Esophagus muscularis mucosa (tissue), 3 donors: ENCODE results near the gene KYNU.

ENCODE experiments used
- CTCF ChIP-seq, 3 experiments: fragments of 200-600 bp in 2 of 3; fragments of 450-650 bp in 1 of 3; sonication (generic) in 2 of 3; IDR thresholded peaks; one replicate each; pipeline ENCODE4 v1.5.1; 2017 to 2019; ENCODE audit warnings: antibody characterized with exemption in 3 of 3, mild to moderate bottlenecking in 2 of 3, moderate library complexity in 1 of 3
- POLR2A ChIP-seq: fragments of 450-650 bp; IDR thresholded peaks from one replicate; pipeline ENCODE4 v1.6.1; 2017; ENCODE audit warnings: antibody characterized with exemption, moderate library complexity, mild to moderate bottlenecking, low read depth

- no peak for TF ChIP-seq CTCF (IDR thresholded peaks at IDR 0.05)
- TF ChIP-seq POLR2A, result no peak
Measured at GRCh38 chr2:142942690-142943089, 65.2 kb downstream of the KYNU start.
